Measurements from ENCODE around the gene KSR2. TPM values are rescaled to one million over a fixed set of nuclear protein-coding genes. Genes with fewer than 3 reads are reported as not detected.

The KSR2 gene
- total and polyA plus RNA-seq, 2 of the 13 experiments (the other 11 are each of a cell fraction or from before 2014, with no cell fraction given) = 0.02 TPM; not detected in 1

- no peaks in the 10 kb centered on the region for H3K36me3 ChIP-seq (replicated peaks in 1 of 2; ENCODE audit: control insufficient read depth in 1 of 2, insufficient read depth in 2 of 2, low read length in 2 of 2)
- no peak overlapping the region for H2AFZ ChIP-seq (ENCODE audit: low read length)
- H3K27ac ChIP-seq (ENCODE audit: extremely low read length, insufficient read depth, low read length) = no peak overlapping the region
- H3K4me1 ChIP-seq (ENCODE audit: insufficient read depth, low read length) = no peaks in the 10 kb centered on the region
- DNase-seq (ENCODE audit: low spot score) (no peak), FAIRE-seq (no peak), ATAC-seq (no peak)
- ChIA-PET POLR2A (no interaction called here), CTCF (ENCODE audit: low intra/inter-chr PET ratio, low total read pairs) (no interaction called here)
- H4K20me1 ChIP-seq (ENCODE audit: insufficient read depth, low read length) = no peaks in the 10 kb centered on the region
- 2% methylated on average over 5 of the region's 5 CpGs for WGBS (ENCODE audit: low lambda C conversion rate)
- no peak overlapping the region for H3K4me3 ChIP-seq (replicated peaks in 1 of 3; ENCODE audit: insufficient read depth in 1 of 3, low read depth in 2 of 3, low read length in 3 of 3)
- H3K9me3 ChIP-seq (ENCODE audit: low read length) = no peaks in the 10 kb centered on the region
- no TSS peak for BruUV-seq (replicated peaks)
- no peaks in the 10 kb centered on the region for H3K79me2 ChIP-seq (ENCODE audit: insufficient read depth, low read length)
- peaks cover 0 to 10% of the 10 kb centered on the region in 2 experiments; a peak in 1 of 5 replicates for H3K27me3 ChIP-seq (ENCODE audit: control insufficient read depth in 1 of 2, insufficient read depth in 2 of 2, low read length in 2 of 2)
- intact Hi-C loops (cut with micrococcal nuclease; ENCODE audit: unreplicated experiment) = no loop called here
- no peak overlapping the region for H3K9ac ChIP-seq (ENCODE audit: insufficient read depth, low read depth, low read length)
- no peak overlapping the region for H3K4me2 ChIP-seq (ENCODE audit: low read depth, low read length)
- in situ Hi-C loops (cut with HindIII; ENCODE audit: extremely low pct_ligation_motif_present, low pct_unique_long_range_greater_than_20kb) = no loop called here
- TF ChIP-seq ZNF138 (CRISPR knock-in tag; IDR thresholded peaks at IDR 0.05; ENCODE audit: low read depth) = no peak
- TF ChIP-seq ZSCAN25 (CRISPR knock-in tag; IDR thresholded peaks at IDR 0.05) = no peak
- TF ChIP-seq, protein P1, sequence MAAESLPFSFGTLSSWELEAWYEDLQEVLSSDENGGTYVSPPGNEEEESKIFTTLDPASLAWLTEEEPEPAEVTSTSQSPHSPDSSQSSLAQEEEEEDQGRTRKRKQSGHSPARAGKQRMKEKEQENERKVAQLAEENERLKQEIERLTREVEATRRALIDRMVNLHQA (CRISPR knock-in tag; IDR thresholded peaks at IDR 0.05) = no peak
- no peak for TF ChIP-seq NRL (CRISPR knock-in tag; IDR thresholded peaks at IDR 0.05; ENCODE audit: borderline replicate concordance)
- no peak for TF ChIP-seq REXO4 (CRISPR knock-in tag; IDR thresholded peaks at IDR 0.05; ENCODE audit: borderline replicate concordance)
- TF ChIP-seq KLF16 (CRISPR knock-in tag; IDR thresholded peaks at IDR 0.05) = no peak
- TF ChIP-seq, protein P2, sequence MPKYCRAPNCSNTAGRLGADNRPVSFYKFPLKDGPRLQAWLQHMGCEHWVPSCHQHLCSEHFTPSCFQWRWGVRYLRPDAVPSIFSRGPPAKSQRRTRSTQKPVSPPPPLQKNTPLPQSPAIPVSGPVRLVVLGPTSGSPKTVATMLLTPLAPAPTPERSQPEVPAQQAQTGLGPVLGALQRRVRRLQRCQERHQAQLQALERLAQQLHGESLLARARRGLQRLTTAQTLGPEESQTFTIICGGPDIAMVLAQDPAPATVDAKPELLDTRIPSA (CRISPR knock-in tag; IDR thresholded peaks at IDR 0.05; ENCODE audit: borderline replicate concordance) = no peak
- TF ChIP-seq NCOA2 (CRISPR knock-in tag; IDR thresholded peaks at IDR 0.05) = no peak
- TF ChIP-seq ZNF282 (IDR thresholded peaks at IDR 0.05; ENCODE audit: partially characterized antibody) = no peak
- TF ChIP-seq, protein P3, sequence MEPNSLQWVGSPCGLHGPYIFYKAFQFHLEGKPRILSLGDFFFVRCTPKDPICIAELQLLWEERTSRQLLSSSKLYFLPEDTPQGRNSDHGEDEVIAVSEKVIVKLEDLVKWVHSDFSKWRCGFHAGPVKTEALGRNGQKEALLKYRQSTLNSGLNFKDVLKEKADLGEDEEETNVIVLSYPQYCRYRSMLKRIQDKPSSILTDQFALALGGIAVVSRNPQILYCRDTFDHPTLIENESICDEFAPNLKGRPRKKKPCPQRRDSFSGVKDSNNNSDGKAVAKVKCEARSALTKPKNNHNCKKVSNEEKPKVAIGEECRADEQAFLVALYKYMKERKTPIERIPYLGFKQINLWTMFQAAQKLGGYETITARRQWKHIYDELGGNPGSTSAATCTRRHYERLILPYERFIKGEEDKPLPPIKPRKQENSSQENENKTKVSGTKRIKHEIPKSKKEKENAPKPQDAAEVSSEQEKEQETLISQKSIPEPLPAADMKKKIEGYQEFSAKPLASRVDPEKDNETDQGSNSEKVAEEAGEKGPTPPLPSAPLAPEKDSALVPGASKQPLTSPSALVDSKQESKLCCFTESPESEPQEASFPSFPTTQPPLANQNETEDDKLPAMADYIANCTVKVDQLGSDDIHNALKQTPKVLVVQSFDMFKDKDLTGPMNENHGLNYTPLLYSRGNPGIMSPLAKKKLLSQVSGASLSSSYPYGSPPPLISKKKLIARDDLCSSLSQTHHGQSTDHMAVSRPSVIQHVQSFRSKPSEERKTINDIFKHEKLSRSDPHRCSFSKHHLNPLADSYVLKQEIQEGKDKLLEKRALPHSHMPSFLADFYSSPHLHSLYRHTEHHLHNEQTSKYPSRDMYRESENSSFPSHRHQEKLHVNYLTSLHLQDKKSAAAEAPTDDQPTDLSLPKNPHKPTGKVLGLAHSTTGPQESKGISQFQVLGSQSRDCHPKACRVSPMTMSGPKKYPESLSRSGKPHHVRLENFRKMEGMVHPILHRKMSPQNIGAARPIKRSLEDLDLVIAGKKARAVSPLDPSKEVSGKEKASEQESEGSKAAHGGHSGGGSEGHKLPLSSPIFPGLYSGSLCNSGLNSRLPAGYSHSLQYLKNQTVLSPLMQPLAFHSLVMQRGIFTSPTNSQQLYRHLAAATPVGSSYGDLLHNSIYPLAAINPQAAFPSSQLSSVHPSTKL (CRISPR knock-in tag; IDR thresholded peaks at IDR 0.05) = no peak
- TF ChIP-seq, protein P4, sequence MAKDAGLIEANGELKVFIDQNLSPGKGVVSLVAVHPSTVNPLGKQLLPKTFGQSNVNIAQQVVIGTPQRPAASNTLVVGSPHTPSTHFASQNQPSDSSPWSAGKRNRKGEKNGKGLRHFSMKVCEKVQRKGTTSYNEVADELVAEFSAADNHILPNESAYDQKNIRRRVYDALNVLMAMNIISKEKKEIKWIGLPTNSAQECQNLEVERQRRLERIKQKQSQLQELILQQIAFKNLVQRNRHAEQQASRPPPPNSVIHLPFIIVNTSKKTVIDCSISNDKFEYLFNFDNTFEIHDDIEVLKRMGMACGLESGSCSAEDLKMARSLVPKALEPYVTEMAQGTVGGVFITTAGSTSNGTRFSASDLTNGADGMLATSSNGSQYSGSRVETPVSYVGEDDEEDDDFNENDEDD (CRISPR knock-in tag; IDR thresholded peaks at IDR 0.05; ENCODE audit: borderline replicate concordance) = no peak
- TF ChIP-seq GRHL1 (CRISPR knock-in tag; conservative IDR thresholded peaks at IDR 0.05) = no peak
- TF ChIP-seq ELF3 (CRISPR knock-in tag; IDR thresholded peaks at IDR 0.05) = no peak
- TF ChIP-seq ZNF652 (CRISPR knock-in tag; IDR thresholded peaks at IDR 0.05; ENCODE audit: borderline replicate concordance, low read depth) = no peak
Observed at GRCh38 chr12:117818400-117818799, 150.4 kb downstream of the KSR2 start.

Measured in HepG2 (cell line).